Right renal pelvis (tissue), 4 donors: ENCODE measurements around the gene HMGB1. TPM values are rescaled to one million over a fixed set of nuclear protein-coding genes. Genes with fewer than 3 reads are reported as not detected.

Experiments
- DNase-seq, 4 donors: peaks; one replicate each; pipeline ENCODE4 v3.0.0-alpha.2; 2013; ENCODE audit warnings: low read depth in 4 of 4, low spot score in 3 of 4, missing footprints in 1 of 4
- polyA plus RNA-seq, 4 donors: library from polyadenylated mRNA; unstranded; fragments of 120-200 nt; gene quantifications; one replicate each; pipeline ENCODE4 v1.2.1, GENCODE V29; 2013; ENCODE audit not compliant: insufficient read length in 4 of 4

HMGB1 gene
- 100 to 1,000 TPM; 808 to 936 (median 845) TPM for polyA plus RNA-seq

- peak; percentile 95 to 99 (median 98) for DNase-seq
Measured at GRCh38 chr13:30465593-30466357, at the start of gene HMGB1. TSS of gene HMGB1 (minus strand) at chr13:30465936. CDS start at chr13:30463680, 2,256 bp downstream.

GRCh38 chr13:30510811-30511371 lies 45.2 kb upstream of the HMGB1 start:
- DNase-seq, result no peak

GRCh38 chr13:30510091-30510490 lies 44.4 kb upstream of the HMGB1 start:
- DNase-seq, result no peak

GRCh38 chr13:30509254-30510050 lies 43.7 kb upstream of the HMGB1 start:
- no peak for DNase-seq

DNA sequence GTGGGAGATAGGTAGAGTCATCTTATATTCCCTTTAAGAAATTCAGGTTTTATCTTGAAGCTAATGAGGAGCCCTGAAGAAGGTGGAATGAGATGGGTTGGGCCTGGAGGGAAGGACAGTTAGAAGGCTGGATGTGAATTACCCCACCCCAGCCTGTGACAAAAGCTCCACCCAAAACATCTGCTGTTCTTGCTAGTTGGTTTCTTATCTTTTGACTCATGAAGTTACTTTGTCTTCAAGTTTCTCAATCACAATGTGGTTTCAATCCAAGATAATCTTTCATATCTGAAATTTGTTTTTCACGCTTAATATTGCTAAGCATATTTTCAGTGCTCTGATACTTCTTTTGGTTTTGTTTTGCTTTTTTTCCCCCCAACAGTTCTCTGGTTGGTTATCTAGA lies 38.3 kb upstream of the HMGB1 start:
- no peak for DNase-seq

DNA sequence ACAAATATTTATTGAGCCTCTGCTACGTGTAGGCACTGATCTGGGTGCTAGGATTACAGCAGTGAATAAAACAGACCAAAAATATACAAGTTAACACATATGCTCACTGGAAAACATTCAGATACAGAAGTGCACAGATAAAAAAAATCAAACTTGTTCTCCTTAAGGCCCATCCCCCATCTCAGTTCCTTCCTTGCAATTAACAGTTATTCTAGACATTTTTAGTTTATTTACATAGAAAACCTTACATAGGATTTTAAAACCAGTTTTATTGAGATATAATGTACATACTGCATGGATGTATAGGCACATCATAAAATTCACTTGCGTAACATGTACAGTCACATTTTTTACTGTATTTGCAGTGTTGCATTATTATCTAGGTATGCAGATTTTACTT lies 36.5 kb upstream of the HMGB1 start:
- DNase-seq, result no peak

DNA sequence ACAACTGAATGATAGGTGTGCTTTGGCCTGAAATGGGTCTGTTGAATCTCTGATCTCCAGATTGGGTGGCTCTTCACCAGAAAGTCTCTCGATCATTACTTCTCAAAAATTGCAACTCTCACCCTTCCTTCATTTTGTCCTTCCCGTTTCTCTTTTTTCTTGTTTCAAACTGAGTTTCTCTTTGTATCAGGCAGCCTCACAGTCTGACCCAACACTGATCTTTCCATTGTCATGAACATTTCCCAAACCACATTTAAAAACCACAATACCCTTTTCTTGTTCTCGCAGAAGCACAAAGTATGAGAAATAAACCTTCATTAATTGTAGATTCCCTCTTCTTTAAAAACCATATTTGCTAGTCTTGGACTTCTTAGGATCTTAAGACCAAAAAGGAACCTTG lies 33.6 kb upstream of the HMGB1 start:
- no peak for DNase-seq

- DNase-seq, result no peak
Measured at GRCh38 chr13:30496147-30496546, 30.4 kb upstream of the HMGB1 start.

- no peak for DNase-seq
Measured at GRCh38 chr13:30495746-30496145, 30.0 kb upstream of the HMGB1 start.

DNA sequence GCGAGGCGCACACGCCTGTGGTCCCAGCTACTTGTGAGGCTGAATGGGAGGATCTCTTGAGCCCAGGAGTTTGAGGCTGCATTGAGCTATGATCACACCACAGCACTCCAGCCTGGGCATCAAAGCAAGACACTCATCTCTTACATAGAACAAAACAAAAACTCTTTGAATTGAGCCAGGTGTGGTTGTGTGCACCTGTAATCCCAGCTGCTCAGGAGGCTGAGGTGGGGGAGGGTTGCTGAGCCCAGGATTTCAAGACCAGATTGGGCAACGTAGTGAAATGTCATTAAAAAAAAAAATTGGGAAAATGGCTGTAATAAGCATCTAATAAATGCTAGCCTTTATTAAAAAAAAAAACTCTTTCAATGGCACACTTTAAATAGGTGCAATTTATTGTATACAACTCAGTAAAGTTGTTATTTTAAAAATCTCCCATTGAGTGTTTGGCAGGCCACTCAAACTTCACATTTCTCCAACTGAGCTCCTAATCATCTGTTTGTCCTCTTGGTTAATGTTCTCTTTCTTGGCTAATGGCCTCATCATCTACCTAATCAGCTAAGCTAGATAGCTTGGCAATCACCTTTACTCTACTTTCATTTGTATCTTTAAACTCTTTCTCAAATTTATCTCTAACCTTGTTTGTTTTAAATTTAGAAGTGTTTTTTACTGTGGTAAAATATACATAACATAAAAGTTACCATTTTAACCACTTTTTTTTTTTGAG lies 28.1 kb upstream of the HMGB1 start:
- DNase-seq, result no peak

- DNase-seq, result no peak
Measured at GRCh38 chr13:30487075-30487470, 21.3 kb upstream of the HMGB1 start.

DNA sequence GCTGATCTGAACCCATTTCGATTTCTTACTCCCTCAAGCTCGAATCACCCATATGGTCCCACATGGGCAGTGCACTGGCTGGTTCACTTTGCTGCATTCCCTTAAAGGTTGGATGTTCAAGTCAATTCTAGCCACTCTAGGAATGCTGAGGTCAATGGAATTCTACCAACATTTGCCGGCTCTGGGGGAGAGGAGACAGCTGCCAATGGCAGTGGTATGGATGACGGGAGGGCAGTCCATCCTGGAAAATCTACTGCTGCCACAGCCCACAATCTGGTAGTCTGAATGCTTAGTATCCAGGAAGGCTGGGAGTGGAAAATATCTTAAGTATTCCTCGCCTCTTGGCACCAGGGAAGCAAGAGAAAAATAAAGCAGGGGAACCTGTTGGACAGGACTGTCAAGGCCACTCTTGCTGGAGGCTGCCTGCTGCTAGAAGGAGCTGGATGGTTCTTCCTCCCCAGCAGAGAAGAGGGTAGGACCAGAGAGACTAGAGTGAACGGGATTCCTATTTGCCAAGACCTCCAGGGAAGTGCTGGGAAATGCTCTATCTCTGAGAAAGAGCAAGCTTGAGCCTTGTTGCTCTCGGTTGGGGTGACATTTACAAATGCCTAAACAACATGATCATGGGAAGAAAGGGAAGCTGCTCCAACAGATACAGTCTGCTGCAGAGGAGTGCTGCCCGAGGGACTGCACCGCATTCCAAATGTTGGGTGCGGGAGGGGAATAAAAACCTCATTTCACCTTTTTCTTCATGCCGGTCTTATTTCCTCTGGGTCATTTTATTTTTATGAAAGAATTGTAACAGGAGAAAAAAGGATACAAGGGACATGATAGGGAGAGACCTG lies 20.7 kb upstream of the HMGB1 start:
- DNase-seq, result peak in 1 of 4 donors; percentile 23

GRCh38 chr13:30481241-30481760 lies 15.6 kb upstream of the HMGB1 start:
- no peak for DNase-seq

DNA sequence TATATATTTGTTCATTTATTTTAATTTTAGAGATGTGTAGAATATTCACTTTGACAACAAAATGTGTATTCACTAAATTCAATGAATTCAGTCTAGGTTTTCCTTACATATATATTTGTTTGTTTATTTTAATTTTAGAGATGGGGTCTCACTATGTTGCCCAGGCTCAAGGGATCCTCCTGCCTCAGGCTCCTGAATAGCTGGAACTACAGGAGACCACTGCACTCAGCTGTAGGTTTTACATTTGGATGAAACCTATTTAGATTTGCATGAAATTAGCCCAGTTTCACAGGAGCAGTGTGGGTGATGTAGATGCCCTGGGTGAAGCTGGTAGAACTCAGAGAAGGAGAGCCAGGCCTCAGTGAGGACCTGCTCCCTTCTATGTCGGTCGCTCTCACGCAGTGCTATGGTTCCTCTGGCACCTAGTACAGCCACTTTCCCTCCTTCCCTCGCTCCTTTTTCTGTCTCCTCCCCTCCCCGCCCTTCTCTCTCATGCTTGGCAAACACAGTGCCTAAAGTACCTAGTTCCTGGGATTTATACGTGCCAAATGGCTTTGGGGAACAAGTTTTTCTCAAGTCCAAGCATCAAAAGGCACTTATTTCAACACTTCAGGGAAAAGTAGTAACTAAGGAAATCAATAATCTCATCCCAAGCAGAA lies 14.7 kb upstream of the HMGB1 start:
- DNase-seq, result no peak

DNA sequence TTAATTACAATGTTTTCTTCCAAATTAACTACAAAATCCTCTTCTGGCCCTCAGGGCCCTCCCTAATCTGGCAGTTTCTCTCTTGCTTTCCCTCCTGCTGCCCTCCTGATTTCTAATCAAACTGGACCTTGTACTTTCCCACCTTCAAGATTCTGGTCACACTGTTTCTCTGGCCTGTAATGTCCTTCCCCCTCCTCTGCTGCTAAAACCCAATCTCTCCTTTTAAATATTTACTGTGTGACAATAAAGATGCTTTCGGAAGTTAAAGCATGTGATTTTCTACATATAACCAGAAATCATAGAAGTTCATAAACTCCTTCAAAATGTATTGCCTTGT lies 14.1 kb upstream of the HMGB1 start:
- no peak for DNase-seq

GRCh38 chr13:30479154-30479882 lies 13.6 kb upstream of the HMGB1 start:
- DNase-seq, result no peak

- no peak for DNase-seq
Measured at GRCh38 chr13:30477346-30478195, 11.8 kb upstream of the HMGB1 start.

- no peak for DNase-seq
Measured at GRCh38 chr13:30473675-30474074, 7.9 kb upstream of the HMGB1 start.
